ENCODE measurements around the gene HELQ. TPM values are rescaled to one million over a fixed set of nuclear protein-coding genes. Genes with fewer than 3 reads are reported as not detected.
A peak's percentile ranks its signal among the peaks of the same experiment; 100 is the strongest.

Gene HELQ
- total and polyA plus RNA-seq, 10 of the 15 experiments (the other 5 are each of a cell fraction or from before 2014, with no cell fraction given), result 4.5 to 13.3 (median 10.6) TPM

DNA sequence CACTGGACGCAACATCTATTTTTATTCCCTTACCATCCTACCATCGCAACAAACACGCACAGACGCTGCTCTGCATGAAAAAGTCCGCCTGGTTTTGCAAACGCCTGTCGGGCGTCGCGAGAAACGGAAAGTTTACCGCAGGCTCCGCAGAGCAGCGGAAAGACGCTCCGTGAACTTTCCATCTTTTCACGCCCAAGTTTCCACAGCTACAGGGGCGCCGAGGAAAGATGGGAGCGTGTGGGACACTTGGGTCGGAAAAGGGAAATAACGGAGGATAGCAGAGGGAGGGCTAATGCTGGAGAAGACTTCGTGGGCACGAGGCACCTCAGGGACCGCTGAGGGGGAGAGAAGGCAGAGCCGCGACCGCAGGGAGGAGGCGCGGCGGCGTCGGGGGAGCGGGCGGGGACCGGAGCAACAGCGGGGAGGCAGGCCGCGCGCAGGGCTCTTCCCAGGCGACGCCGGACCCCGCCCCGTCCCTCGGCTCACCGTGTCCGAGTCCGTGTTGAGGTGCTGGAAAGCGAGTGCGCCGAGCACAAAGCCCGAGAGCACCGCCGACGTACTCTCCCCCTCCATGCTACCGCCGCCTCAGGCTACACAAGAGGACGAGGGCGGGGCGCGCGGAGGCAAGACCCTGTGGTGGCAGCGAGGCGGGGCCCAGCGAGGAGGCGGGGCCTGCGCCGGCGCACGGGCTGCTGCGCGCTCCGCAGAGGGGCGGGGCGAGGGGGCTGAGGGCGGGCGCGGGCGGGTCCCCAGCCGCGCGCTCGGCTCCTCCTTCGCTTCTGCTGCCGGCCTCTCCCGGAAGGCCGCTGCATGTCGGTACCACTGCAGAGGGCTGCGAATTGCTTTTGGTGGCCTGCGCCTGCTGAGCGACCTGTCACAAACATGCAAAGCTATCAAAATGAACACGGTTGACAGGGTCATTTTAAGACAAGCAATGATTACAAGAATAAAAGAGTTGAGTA, 29.2 kb upstream of the HELQ start, which contains the start of gene ABRAXAS1:
TSS of gene ABRAXAS1 (minus strand) at position 601 of the 962 bp plus-strand sequence. CDS start at position 573, 28 bp downstream.
- TSS peak; percentile 80 for BruUV-seq (replicated peaks)
- no peaks in the 10 kb centered on the region for H3K36me3 ChIP-seq (ENCODE audit: control insufficient read depth in 2 of 2, insufficient read depth in 2 of 2, low read length in 1 of 2)
- ATAC-seq (peak; percentile 98), FAIRE-seq (peak; percentile 80), DNase-seq (ENCODE audit: low read depth, low spot score) (peak; percentile 45)
- peak within 1 kb of the TSS; percentile 24 for H3K27ac ChIP-seq (ENCODE audit: control insufficient read depth, insufficient read depth)
- peaks cover 6% of the 10 kb centered on the region; the same call in 1 of the 2 replicates for H3K4me1 ChIP-seq (ENCODE audit: control insufficient read depth, insufficient read depth, low read length)
- no peaks in the 10 kb centered on the region for H3K27me3 ChIP-seq (replicated peaks in 1 of 2; ENCODE audit: control insufficient read depth in 2 of 2, insufficient read depth in 2 of 2, low read length in 1 of 2)
- H3K9me3 ChIP-seq (replicated peaks; ENCODE audit: control insufficient read depth, insufficient read depth, low read length), result no peaks in the 10 kb centered on the region
- ChIA-PET RAD21 (ENCODE audit: unreplicated experiment) (interaction anchor here (0.8 to 0.9 kb wide), 2 partner anchors 12 to 158 kb away, joined by 3 read pairs; no protein-coding TSS in a partner anchor), POLR2A (interaction anchor here (1.1 kb wide), 1 partner anchor 26 kb away, joined by 5 read pairs; no protein-coding TSS in a partner anchor), CTCF (interaction anchor here (0.7 to 1.2 kb wide), 3 partner anchors 8 to 367 kb away, joined by 3 read pairs; no protein-coding TSS in a partner anchor), SMC1A (ENCODE audit: uncharacterized antibody, unreplicated experiment) (interaction anchor here (0.8 to 2.0 kb wide), 5 partner anchors 12 to 41 kb away, joined by 3 to 7 read pairs (median 3); partner anchors contain the start of genes HELQ and MRPS18C)
- in situ Hi-C loops (cut with MboI), result no loop called here
- peak within 1 kb of the TSS; percentile 98 for H2AFZ ChIP-seq (ENCODE audit: control insufficient read depth, low read depth, low read length)
- H3K4me2 ChIP-seq (ENCODE audit: control insufficient read depth, insufficient read depth), result peak within 1 kb of the TSS; percentile 93
- peak within 1 kb of the TSS; percentile 59 for H3K9ac ChIP-seq (ENCODE audit: control insufficient read depth, insufficient read depth, low read length)
- intact Hi-C loops (cut with micrococcal nuclease; ENCODE audit: unreplicated experiment), result loop anchor here (2.0 kb wide), 1 partner anchor 28 kb away; the partner anchor contains the start of gene MRPS18C
- no peaks in the 10 kb centered on the region for H4K20me1 ChIP-seq (ENCODE audit: control insufficient read depth, insufficient read depth)
- no peaks in the 10 kb centered on the region for H3K79me2 ChIP-seq (ENCODE audit: control insufficient read depth, insufficient read depth, low read length)
- WGBS (ENCODE audit: insufficient coverage, insufficient replicate concordance, low lambda C conversion rate, missing lambda C conversion rate), result 2% methylated on average over 55 of the region's 93 CpGs
- H3K4me3 ChIP-seq, result peak within 1 kb of the TSS; percentile 75
- TF ChIP-seq TCF3 (IDR thresholded peaks at IDR 0.05; ENCODE audit: borderline replicate concordance, insufficient read depth, low read depth, low read length), result no peak
- TF ChIP-seq, protein P1, sequence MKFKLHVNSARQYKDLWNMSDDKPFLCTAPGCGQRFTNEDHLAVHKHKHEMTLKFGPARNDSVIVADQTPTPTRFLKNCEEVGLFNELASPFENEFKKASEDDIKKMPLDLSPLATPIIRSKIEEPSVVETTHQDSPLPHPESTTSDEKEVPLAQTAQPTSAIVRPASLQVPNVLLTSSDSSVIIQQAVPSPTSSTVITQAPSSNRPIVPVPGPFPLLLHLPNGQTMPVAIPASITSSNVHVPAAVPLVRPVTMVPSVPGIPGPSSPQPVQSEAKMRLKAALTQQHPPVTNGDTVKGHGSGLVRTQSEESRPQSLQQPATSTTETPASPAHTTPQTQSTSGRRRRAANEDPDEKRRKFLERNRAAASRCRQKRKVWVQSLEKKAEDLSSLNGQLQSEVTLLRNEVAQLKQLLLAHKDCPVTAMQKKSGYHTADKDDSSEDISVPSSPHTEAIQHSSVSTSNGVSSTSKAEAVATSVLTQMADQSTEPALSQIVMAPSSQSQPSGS (IDR thresholded peaks at IDR 0.05; ENCODE audit: low read length), result no peak
- TF ChIP-seq, protein P2, sequence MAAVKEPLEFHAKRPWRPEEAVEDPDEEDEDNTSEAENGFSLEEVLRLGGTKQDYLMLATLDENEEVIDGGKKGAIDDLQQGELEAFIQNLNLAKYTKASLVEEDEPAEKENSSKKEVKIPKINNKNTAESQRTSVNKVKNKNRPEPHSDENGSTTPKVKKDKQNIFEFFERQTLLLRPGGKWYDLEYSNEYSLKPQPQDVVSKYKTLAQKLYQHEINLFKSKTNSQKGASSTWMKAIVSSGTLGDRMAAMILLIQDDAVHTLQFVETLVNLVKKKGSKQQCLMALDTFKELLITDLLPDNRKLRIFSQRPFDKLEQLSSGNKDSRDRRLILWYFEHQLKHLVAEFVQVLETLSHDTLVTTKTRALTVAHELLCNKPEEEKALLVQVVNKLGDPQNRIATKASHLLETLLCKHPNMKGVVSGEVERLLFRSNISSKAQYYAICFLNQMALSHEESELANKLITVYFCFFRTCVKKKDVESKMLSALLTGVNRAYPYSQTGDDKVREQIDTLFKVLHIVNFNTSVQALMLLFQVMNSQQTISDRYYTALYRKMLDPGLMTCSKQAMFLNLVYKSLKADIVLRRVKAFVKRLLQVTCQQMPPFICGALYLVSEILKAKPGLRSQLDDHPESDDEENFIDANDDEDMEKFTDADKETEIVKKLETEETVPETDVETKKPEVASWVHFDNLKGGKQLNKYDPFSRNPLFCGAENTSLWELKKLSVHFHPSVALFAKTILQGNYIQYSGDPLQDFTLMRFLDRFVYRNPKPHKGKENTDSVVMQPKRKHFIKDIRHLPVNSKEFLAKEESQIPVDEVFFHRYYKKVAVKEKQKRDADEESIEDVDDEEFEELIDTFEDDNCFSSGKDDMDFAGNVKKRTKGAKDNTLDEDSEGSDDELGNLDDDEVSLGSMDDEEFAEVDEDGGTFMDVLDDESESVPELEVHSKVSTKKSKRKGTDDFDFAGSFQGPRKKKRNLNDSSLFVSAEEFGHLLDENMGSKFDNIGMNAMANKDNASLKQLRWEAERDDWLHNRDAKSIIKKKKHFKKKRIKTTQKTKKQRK (IDR thresholded peaks at IDR 0.05; ENCODE audit: low read depth, low read length), result no peak
- TF ChIP-seq MYC (IDR thresholded peaks at IDR 0.05; ENCODE audit: insufficient read depth, insufficient read length, insufficient replicate concordance, low read length, severe bottlenecking), result peak; percentile 40
- TF ChIP-seq FOS (IDR thresholded peaks at IDR 0.05; ENCODE audit: borderline replicate concordance, extremely low read depth, insufficient read length), result no peak
- peak; percentile 62; the same call in 1 of the 2 replicates for TF ChIP-seq SMARCA5 (IDR thresholded peaks at IDR 0.05)
- no peak for TF ChIP-seq KLF5 (IDR thresholded peaks at IDR 0.05; ENCODE audit: partially characterized antibody)
- no peak for TF ChIP-seq RCOR1 (conservative IDR thresholded peaks at IDR 0.05; ENCODE audit: low read depth, low read length)
- TF ChIP-seq ASH2L (IDR thresholded peaks at IDR 0.05; ENCODE audit: borderline replicate concordance, low read depth), result no peak
- no peak; a peak in 2 of 4 replicates for TF ChIP-seq IKZF2 (IDR thresholded peaks at IDR 0.05)
- no peak for TF ChIP-seq SREBF1 (IDR thresholded peaks at IDR 0.05; ENCODE audit: low read length)
- TF ChIP-seq KDM1A (IDR thresholded peaks at IDR 0.05; ENCODE audit: borderline replicate concordance), result no peak
- no peak for TF ChIP-seq CBX3 (IDR thresholded peaks at IDR 0.05; ENCODE audit: borderline replicate concordance, low read depth)
- TF ChIP-seq RB1 (IDR thresholded peaks at IDR 0.05; ENCODE audit: borderline replicate concordance), result peak; percentile 41; the same call in 1 of the 2 replicates
- TF ChIP-seq, protein P3, sequence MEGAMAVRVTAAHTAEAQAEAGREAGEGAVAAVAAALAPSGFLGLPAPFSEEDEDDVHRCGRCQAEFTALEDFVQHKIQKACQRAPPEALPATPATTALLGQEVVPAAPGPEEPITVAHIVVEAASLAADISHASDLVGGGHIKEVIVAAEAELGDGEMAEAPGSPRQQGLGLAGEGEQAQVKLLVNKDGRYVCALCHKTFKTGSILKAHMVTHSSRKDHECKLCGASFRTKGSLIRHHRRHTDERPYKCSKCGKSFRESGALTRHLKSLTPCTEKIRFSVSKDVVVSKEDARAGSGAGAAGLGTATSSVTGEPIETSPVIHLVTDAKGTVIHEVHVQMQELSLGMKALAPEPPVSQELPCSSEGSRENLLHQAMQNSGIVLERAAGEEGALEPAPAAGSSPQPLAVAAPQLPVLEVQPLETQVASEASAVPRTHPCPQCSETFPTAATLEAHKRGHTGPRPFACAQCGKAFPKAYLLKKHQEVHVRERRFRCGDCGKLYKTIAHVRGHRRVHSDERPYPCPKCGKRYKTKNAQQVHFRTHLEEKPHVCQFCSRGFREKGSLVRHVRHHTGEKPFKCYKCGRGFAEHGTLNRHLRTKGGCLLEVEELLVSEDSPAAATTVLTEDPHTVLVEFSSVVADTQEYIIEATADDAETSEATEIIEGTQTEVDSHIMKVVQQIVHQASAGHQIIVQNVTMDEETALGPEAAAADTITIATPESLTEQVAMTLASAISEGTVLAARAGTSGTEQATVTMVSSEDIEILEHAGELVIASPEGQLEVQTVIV (IDR thresholded peaks at IDR 0.05; ENCODE audit: borderline replicate concordance, partially characterized antibody), result no peak
